GM12801 (cell line): Measurements from ENCODE around the gene PNKD.

ENCODE experiments used
- CTCF ChIP-seq: IDR thresholded peaks from one replicate; pipeline ENCODE4 v1.5.1; 2011; ENCODE audit warnings: control low read depth; ENCODE audit not compliant: insufficient read length; ENCODE audit errors: extremely low read depth

Gene PNKD

GRCh38 chr2:218386505-218387368 is 116.4 kb downstream of the PNKD start:
- no peak for TF ChIP-seq CTCF

GRCh38 chr2:218387369-218388194 is 117.3 kb downstream of the PNKD start:
- TF ChIP-seq CTCF: no peak

GRCh38 chr2:218389333-218390150 is 119.2 kb downstream of the PNKD start:
- no peak for TF ChIP-seq CTCF

GRCh38 chr2:218391202-218391601 is 120.9 kb downstream of the PNKD start:
- TF ChIP-seq CTCF: no peak

GRCh38 chr2:218392459-218392858 is 122.1 kb downstream of the PNKD start:
- TF ChIP-seq CTCF: no peak

- no peak for TF ChIP-seq CTCF
Measured at GRCh38 chr2:218392891-218393462, 122.7 kb downstream of the PNKD start.
